BLaER1 treated with 17β-estradiol and CSF1 and Interleukin-3, amounts not matched to agents 10 nM and 100 nM (cell line): ENCODE data around the gene B3GAT1.

Experiments
- H3K27ac ChIP-seq, 11 experiments: shearing (Covaris generic); formaldehyde crosslinking; 2 replicates each; pipeline ENCODE4 v1.8.1; 2022
- H3K27me3 ChIP-seq, 11 experiments: shearing (Covaris generic); formaldehyde crosslinking; 2 replicates each; pipeline ENCODE4 v1.8.1; 2022
- H3K36me3 ChIP-seq, 11 experiments: shearing (Covaris generic); formaldehyde crosslinking; 2 replicates each; pipeline ENCODE4 v1.8.1; 2022
- H3K4me1 ChIP-seq, 10 experiments: shearing (Covaris generic); formaldehyde crosslinking; 2 replicates each; pipeline ENCODE4 v1.8.1; 2022
- H3K4me2 ChIP-seq, 11 experiments: shearing (Covaris generic); formaldehyde crosslinking; 2 replicates each; pipeline ENCODE4 v1.8.1; 2022
- H3K4me3 ChIP-seq, 10 experiments: shearing (Covaris generic); formaldehyde crosslinking; 2 replicates each; pipeline ENCODE4 v1.8.1; 2022
- H3K9ac ChIP-seq, 11 experiments: shearing (Covaris generic); formaldehyde crosslinking; 2 replicates each; pipeline ENCODE4 v1.8.1; 2022
- H3K9me3 ChIP-seq, 11 experiments: shearing (Covaris generic); formaldehyde crosslinking; replicated peaks in 1 of 11; 2 replicates each; pipeline ENCODE4 v1.8.1; 2022
- H4K20me1 ChIP-seq, 11 experiments: shearing (Covaris generic); formaldehyde crosslinking; 2 replicates each; pipeline ENCODE4 v1.8.1; 2022
- Cebpa-rat ChIP-seq, 11 experiments: shearing (Covaris generic); IDR thresholded peaks; 2 replicates each; pipeline ENCODE4 v1.8.1; 2022

Gene B3GAT1

GRCh38 chr11:134370526-134371435, 41.3 kb downstream of the B3GAT1 start:
- Histone ChIP-seq H3K4me3 (no peak overlapping the region), H3K27me3 (peaks cover 0 to 23% (median 0%) of the 10 kb centered on the region in 11 experiments; a peak in 9 of 22 replicates), H3K9me3 (no peaks in the 10 kb centered on the region), H3K27ac (no peak overlapping the region), H4K20me1 (peaks cover 0 to 72% (median 10%) of the 10 kb centered on the region in 11 experiments; a peak in 11 of 22 replicates), H3K36me3 (no peaks in the 10 kb centered on the region), H3K4me2 (no peak overlapping the region), H3K4me1 (peaks cover 0 to 28% (median 14%) of the 10 kb centered on the region in 10 experiments; a peak in 10 of 20 replicates), H3K9ac (no peak overlapping the region)
- TF ChIP-seq Cebpa-rat (IDR thresholded peaks at IDR 0.05): no peak

DNA sequence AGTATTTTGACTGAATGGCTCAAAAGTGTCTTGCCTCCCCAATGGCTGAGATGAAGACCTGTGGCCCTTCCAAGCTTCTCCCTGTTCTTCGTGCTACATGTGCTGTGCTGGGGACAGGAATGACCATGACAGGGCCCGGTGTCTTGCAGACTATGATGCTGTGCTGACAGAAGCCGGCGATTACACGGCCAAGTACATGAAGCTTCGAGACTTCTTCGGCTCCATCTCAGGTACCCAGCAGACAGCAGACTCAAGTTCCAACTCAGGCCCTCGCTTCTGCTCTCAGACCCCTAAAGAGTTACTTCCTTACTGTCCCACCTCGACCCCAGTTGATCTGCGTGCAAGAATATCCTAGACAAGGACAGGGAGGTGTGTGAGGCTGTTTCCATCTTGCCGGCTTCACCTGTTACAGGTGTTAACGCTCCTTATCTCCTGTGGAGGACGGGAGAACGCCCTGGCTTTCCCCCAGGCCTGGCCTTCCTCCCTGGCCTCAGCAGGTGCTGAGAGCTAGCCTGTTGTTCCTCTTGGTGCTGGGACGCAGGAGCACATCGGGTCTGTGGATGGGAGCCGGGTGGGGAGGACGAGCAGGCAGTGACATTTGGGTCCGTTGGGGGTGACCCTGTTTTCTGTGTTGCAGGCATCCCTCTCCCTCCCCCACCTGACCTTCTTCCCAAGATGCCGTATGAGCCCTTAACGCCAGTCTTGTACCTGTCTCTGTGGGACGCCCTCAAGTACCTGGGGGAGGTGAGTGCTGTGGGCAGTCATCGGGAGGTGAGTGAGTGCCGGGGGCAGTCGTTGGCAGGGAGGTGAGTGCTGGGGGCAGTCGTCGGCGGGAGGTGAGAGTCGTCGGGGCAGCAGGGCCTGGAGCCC, 42.2 kb downstream of the B3GAT1 start:
- H3K9me3 ChIP-seq: no peaks in the 10 kb centered on the region
- H3K9ac ChIP-seq: no peak overlapping the region
- peaks cover 0 to 77% (median 10%) of the 10 kb centered on the region in 11 experiments; a peak in 13 of 22 replicates for H4K20me1 ChIP-seq
- H3K4me3 ChIP-seq: no peak overlapping the region
- H3K36me3 ChIP-seq: no peaks in the 10 kb centered on the region
- H3K4me1 ChIP-seq: peaks cover 0 to 37% (median 21%) of the 10 kb centered on the region in 10 experiments; a peak in 14 of 20 replicates
- H3K27me3 ChIP-seq: peaks cover 0 to 23% (median 0%) of the 10 kb centered on the region in 11 experiments; a peak in 9 of 22 replicates
- H3K27ac ChIP-seq: no peak overlapping the region
- no peak for TF ChIP-seq Cebpa-rat (IDR thresholded peaks at IDR 0.05)
- no peak overlapping the region for H3K4me2 ChIP-seq

- Histone ChIP-seq H3K4me3 (no peak overlapping the region), H3K4me2 (no peak overlapping the region), H3K9ac (no peak overlapping the region), H3K27me3 (peaks cover 0 to 14% (median 1%) of the 10 kb centered on the region in 11 experiments; a peak in 8 of 22 replicates), H3K27ac (no peak overlapping the region), H3K9me3 (no peaks in the 10 kb centered on the region), H4K20me1 (peaks cover 0 to 77% (median 28%) of the 10 kb centered on the region in 11 experiments; a peak in 15 of 22 replicates), H3K36me3 (no peaks in the 10 kb centered on the region), H3K4me1 (peaks cover 0 to 51% (median 34%) of the 10 kb centered on the region in 10 experiments; a peak in 14 of 20 replicates)
- TF ChIP-seq Cebpa-rat (IDR thresholded peaks at IDR 0.05): no peak
These were observed 44.3 kb downstream of the B3GAT1 start for GRCh38 chr11:134367781-134368180.

- peaks cover 0 to 29% (median 13%) of the 10 kb centered on the region in 11 experiments; a peak in 15 of 22 replicates for H3K27me3 ChIP-seq
- no peak overlapping the region for H3K9ac ChIP-seq
- H3K4me1 ChIP-seq: peaks cover 0 to 53% (median 34%) of the 10 kb centered on the region in 10 experiments; a peak in 17 of 20 replicates
- H3K9me3 ChIP-seq: no peaks in the 10 kb centered on the region
- H3K4me2 ChIP-seq: no peak overlapping the region
- no peak overlapping the region for H3K4me3 ChIP-seq
- H3K36me3 ChIP-seq: no peaks in the 10 kb centered on the region
- no peak for TF ChIP-seq Cebpa-rat (IDR thresholded peaks at IDR 0.05)
- H4K20me1 ChIP-seq: peaks cover 0 to 76% (median 34%) of the 10 kb centered on the region in 11 experiments; a peak in 16 of 22 replicates
- H3K27ac ChIP-seq: no peak overlapping the region
These were observed 45.8 kb downstream of the B3GAT1 start for GRCh38 chr11:134366254-134366653.

GRCh38 chr11:134365011-134365925, 46.8 kb downstream of the B3GAT1 start:
- H4K20me1 ChIP-seq: peaks cover 0 to 77% (median 27%) of the 10 kb centered on the region in 11 experiments; a peak in 16 of 22 replicates
- H3K4me2 ChIP-seq: peak overlapping the region in 9 of 11 experiments; percentile 0 to 68 (median 60); a peak in 17 of 22 replicates
- H3K9me3 ChIP-seq: no peaks in the 10 kb centered on the region
- H3K4me1 ChIP-seq: peaks cover 0 to 58% (median 37%) of the 10 kb centered on the region in 10 experiments; a peak in 17 of 20 replicates
- no peak overlapping the region for H3K9ac ChIP-seq
- no peaks in the 10 kb centered on the region for H3K36me3 ChIP-seq
- TF ChIP-seq Cebpa-rat (IDR thresholded peaks at IDR 0.05): no peak
- no peak overlapping the region for H3K4me3 ChIP-seq
- H3K27ac ChIP-seq: no peak overlapping the region
- peaks cover 0 to 38% (median 15%) of the 10 kb centered on the region in 11 experiments; a peak in 15 of 22 replicates for H3K27me3 ChIP-seq

GRCh38 chr11:134364261-134364660, 47.8 kb downstream of the B3GAT1 start:
- H3K27ac ChIP-seq: no peak overlapping the region
- no peaks in the 10 kb centered on the region for H3K9me3 ChIP-seq
- peak overlapping the region in 8 of 11 experiments; percentile 0 to 68 (median 61); a peak in 13 of 22 replicates for H3K4me2 ChIP-seq
- no peaks in the 10 kb centered on the region for H3K36me3 ChIP-seq
- no peak overlapping the region for H3K4me3 ChIP-seq
- H3K9ac ChIP-seq: no peak overlapping the region
- peaks cover 0 to 63% (median 39%) of the 10 kb centered on the region in 10 experiments; a peak in 17 of 20 replicates for H3K4me1 ChIP-seq
- TF ChIP-seq Cebpa-rat (IDR thresholded peaks at IDR 0.05): no peak
- H3K27me3 ChIP-seq: peaks cover 0 to 38% (median 15%) of the 10 kb centered on the region in 11 experiments; a peak in 15 of 22 replicates
- H4K20me1 ChIP-seq: peaks cover 0 to 74% (median 27%) of the 10 kb centered on the region in 11 experiments; a peak in 16 of 22 replicates

DNA sequence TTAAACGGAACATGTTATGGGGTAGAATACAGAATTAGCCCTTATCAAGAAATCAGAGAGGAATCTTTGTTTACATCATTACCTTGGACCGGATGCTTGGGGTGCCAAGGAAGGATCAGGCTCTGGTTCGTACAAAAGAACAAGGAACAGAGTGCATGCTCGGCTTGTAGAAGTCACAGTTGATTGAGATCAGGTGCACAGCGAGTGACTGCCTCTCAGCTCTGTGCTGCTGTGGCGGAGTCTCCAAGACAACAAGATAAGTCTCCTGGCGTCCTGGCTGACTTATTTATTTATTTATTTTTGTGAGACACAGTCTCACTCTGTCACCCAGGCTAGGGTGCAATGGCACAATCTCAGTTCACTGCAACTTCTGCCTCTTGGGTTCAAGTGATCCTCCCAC, 48.5 kb downstream of the B3GAT1 start:
- no peak overlapping the region for H3K4me3 ChIP-seq
- H3K27ac ChIP-seq: no peak overlapping the region
- H3K36me3 ChIP-seq: no peaks in the 10 kb centered on the region
- H3K4me2 ChIP-seq: peak overlapping the region in 7 of 11 experiments; percentile 3 to 67 (median 60); a peak in 10 of 22 replicates
- H3K4me1 ChIP-seq: peaks cover 0 to 63% (median 39%) of the 10 kb centered on the region in 10 experiments; a peak in 17 of 20 replicates
- no peak overlapping the region for H3K9ac ChIP-seq
- no peaks in the 10 kb centered on the region for H3K9me3 ChIP-seq
- H3K27me3 ChIP-seq: peaks cover 0 to 38% (median 15%) of the 10 kb centered on the region in 11 experiments; a peak in 15 of 22 replicates
- TF ChIP-seq Cebpa-rat (IDR thresholded peaks at IDR 0.05): no peak
- H4K20me1 ChIP-seq: peaks cover 0 to 73% (median 27%) of the 10 kb centered on the region in 11 experiments; a peak in 16 of 22 replicates
